Memory B cell (primary cell): Measurements from ENCODE around the gene SPOUT1.
"Not testable (repeated sequence)": the region's sequence is repeated elsewhere in the genome, so short reads cannot be mapped to it uniquely, and the experiment has no call there.

Experiments used
- ATAC-seq: fragments of 150-1000 bp; cut with Tn5 transposase; 2 replicates; pipeline ENCODE4 v1.10.0; 2021; ENCODE audit warnings: low read depth, mild to moderate bottlenecking, moderate library complexity
- DNase-seq, 2 donors: peaks; one replicate each; pipeline ENCODE4 v3.0.0; 2022; ENCODE audit warnings: low spot score in 2 of 2
- H3K27ac Mint-ChIP-seq: one replicate; pipeline ENCODE4 v1.8.0; 2022; ENCODE audit warnings: mild to moderate bottlenecking, moderate library complexity, mixed read lengths
- H3K27me3 Mint-ChIP-seq: one replicate; pipeline ENCODE4 v1.8.0; 2022; ENCODE audit warnings: mixed read lengths
- H3K36me3 Mint-ChIP-seq: one replicate; pipeline ENCODE4 v1.8.0; 2022; ENCODE audit warnings: mild to moderate bottlenecking, mixed read lengths
- H3K4me1 Mint-ChIP-seq: one replicate; pipeline ENCODE4 v1.8.0; 2022; ENCODE audit warnings: mixed read lengths
- H3K4me3 Mint-ChIP-seq: one replicate; pipeline ENCODE4 v1.8.0; 2022; ENCODE audit warnings: mild to moderate bottlenecking, moderate library complexity, mixed read lengths
- H3K9me3 Mint-ChIP-seq: one replicate; pipeline ENCODE4 v1.8.0; 2022; ENCODE audit warnings: mixed read lengths

The SPOUT1 gene

DNA sequence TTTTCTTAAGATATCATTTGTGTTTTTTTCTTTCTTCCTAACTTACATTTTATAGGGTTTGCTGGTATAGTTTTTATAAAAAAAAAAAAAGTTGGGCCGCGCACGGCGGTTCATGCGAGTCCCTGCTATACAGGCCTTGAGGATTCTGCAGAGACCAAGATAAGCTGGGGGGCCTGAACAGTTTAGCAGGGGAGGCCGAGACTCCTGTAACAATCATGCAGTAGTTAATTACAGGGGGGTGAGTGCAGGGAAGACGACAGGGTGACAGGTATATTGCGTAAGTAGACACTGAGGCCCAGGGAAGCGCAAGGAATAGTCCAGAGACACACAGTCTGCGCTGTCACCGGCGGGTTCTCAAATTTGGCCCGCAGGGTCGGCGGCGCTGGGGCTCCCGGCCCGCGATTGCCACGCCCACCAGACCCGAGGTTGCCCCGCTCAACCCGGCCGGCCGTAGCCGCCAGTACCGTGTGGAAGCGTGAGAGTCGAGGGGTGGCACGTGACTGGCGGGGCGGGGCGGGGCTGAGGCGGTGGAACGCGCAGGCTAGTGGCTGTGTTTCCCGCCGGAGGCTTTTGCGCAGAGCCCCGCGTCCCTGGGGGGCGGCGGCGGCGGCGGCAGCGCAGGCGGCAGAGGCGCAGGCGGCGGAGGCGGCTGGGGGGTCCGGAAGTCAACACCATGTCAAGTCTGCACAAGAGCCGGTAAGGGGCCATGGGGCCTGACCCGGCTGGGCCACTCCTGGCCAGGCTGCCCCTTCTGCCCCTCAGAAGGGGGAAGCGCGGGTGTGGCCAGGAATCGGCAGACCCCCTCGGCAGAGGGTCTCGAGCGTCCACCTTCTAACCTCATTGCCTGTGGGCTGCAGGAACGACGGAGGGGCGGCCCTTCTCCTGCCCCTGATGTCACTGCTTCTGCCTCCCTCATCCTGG lies 42.7 kb downstream of the SPOUT1 start, which contains the start of gene TBC1D13:
Gene TBC1D13, plus strand, starts transcription at position 573 of the 921 bp plus-strand sequence. Its CDS starts 101 bp downstream, at position 674.
- Mint-ChIP-seq H3K4me3 (peak within 1 kb of the TSS; percentile 100), H3K27ac (peak within 1 kb of the TSS; percentile 96), H3K9me3 (no peaks in the 10 kb centered on the region), H3K27me3 (no peaks in the 10 kb centered on the region), H3K4me1 (peaks cover 12% of the 10 kb centered on the region), H3K36me3 (peaks cover 6% of the 10 kb centered on the region)
- DNase-seq (peak; percentile 95 to 96), ATAC-seq (peak; percentile 93)

DNA sequence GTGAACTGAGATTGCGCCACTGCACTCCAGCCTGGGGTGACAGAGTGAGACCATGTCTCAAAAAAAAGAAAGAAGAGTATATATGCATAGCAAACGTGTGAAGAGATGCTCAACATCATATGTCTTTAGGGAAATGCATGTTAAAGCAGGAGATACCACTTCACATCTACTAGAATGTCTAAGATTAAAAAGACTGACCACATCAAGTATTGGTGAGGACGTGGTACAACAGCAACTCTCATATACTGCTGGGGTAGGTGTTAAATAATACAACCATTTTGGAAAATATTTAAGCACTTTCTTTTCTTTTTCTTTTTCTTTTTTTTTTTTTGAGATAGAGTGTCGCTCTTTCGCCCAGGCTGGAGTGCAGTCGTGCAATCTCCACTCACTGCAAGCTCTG lies 44.2 kb downstream of the SPOUT1 start:
- no peak for DNase-seq
- H3K9me3 Mint-ChIP-seq, result peaks cover 2% of the 10 kb centered on the region
- no peak overlapping the region for H3K4me3 Mint-ChIP-seq
- H3K4me1 Mint-ChIP-seq, result peaks cover 15% of the 10 kb centered on the region
- no peaks in the 10 kb centered on the region for H3K27me3 Mint-ChIP-seq
- no peak for ATAC-seq
- no peaks in the 10 kb centered on the region for H3K36me3 Mint-ChIP-seq
- no peak overlapping the region for H3K27ac Mint-ChIP-seq

DNA sequence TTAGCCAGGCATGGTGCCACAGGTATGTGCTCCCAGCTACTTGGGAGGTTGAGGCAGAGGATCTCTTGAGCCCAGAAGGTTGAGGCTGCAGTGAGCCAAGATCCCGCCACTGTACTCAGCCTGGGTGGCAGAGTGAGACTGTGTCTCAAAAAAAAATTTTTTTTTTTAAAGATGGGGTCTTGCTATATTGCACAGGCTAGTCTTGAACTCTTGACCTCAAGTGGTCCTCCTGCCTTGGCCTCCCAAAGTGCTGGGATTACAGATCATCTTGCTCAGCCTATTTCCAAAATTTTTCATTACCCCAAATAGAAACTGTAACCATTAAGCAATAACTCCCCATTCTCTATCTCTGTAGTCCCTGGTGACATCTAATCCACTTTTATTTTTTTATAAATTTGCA lies 46.9 kb downstream of the SPOUT1 start:
- no peak for DNase-seq
- Mint-ChIP-seq H3K27me3 (no peaks in the 10 kb centered on the region), H3K4me1 (peaks cover 10% of the 10 kb centered on the region), H3K36me3 (no peaks in the 10 kb centered on the region), H3K27ac (no peak overlapping the region), H3K9me3 (peaks cover 2% of the 10 kb centered on the region), H3K4me3 (no peak overlapping the region)
- ATAC-seq, result no peak

DNA sequence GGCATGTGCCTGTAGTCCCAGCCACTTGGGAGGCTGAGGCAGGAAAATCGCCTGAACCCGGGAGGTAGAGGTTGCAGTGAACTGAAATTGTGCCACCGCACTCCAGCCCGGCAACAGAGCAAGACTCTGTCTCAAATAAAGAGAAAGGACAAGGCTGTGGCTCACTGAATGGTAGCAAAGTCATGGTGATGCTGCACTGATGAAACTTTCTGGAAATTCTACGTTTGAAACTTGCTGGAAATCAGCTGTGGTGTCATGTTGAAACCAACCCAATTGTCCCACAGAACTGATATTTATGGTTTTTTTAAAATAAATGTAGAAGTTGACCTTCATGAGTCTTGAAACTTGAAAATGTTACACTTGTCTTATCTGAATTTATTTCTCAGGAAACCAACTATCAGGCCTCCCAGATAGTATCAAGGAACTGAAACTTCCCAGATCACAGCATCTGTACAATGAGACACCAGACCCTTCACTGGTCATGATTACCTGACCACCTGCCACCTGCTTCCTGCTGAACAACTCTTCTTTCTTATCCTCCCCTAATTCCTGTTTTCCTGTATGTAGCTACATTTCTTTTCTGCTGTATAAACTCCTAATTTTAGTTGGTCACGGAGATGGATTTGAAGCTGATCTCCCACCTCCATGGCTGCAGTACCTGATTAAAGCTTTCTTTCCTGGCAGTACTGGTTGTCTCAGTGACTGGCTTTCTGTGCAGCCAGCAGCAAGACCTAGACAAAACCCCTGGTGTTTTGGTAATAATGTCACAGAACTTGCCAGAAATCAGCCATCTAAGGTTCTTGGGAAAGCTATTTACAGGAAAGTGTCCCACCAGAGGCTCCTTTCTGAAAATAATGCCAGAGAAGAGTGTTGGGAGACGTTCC lies 48.2 kb downstream of the SPOUT1 start:
- H3K4me3 Mint-ChIP-seq, result no peak overlapping the region
- H3K27ac Mint-ChIP-seq, result no peak overlapping the region
- peak; percentile 29 for ATAC-seq

DNA sequence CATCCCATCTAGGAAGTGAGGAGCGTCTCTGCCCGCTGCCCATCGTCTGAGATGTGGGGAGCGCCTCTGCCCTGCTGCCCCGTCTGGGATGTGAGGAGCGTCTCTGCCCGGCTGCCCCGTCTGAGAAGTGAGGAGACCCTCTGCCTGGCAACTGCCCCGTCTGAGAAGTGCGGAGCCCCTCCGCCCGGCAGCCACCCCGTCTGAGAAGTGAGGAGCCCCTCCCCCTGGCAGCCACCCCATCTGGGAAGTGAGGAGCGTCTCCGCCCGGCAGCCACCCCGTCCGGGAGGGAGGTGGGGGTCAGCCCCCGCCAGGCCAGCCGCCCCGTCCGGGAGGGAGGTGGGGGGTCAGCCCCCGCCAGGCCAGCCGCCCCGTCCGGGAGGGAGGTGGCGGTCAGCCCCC lies 49.5 kb downstream of the SPOUT1 start:
- not testable (repeated sequence) for H3K4me1 Mint-ChIP-seq, H3K4me3 Mint-ChIP-seq, ATAC-seq, H3K36me3 Mint-ChIP-seq, H3K9me3 Mint-ChIP-seq, DNase-seq, H3K27ac Mint-ChIP-seq, H3K27me3 Mint-ChIP-seq

More for the DNA sequence above, 48.2 kb downstream of the SPOUT1 start:
- peaks cover 7% of the 10 kb centered on the region for H3K4me1 Mint-ChIP-seq
- peaks cover 2% of the 10 kb centered on the region for H3K9me3 Mint-ChIP-seq
- H3K36me3 Mint-ChIP-seq, result no peaks in the 10 kb centered on the region
- no peak for DNase-seq
- H3K27me3 Mint-ChIP-seq, result no peaks in the 10 kb centered on the region

DNA sequence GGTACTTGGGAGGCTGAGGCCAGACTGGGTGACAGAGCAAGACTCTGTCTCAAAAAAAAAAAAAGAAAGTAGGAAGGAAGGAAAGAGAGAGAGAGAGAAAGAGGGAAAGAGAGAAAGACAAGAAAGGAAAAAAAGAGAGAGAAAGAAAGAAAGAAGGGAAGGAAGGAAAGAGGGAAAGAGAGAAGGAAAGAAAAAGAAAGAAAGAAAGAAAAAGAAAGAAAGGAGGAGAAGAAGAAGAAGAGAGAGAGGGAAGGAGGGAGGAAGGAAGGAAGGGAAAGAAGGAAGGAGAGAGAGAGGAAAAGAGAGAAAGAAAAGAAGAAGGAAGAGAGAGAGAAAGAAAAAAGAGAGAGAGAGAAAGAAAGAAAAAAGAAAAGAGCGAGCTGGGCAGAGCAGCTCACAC lies 54.8 kb downstream of the SPOUT1 start:
- H3K4me3 Mint-ChIP-seq, result no peak overlapping the region
- no peaks in the 10 kb centered on the region for H3K27me3 Mint-ChIP-seq
- peaks cover 4% of the 10 kb centered on the region for H3K9me3 Mint-ChIP-seq
- no peak overlapping the region for H3K27ac Mint-ChIP-seq
- ATAC-seq, result no peak
- DNase-seq, result no peak
- H3K36me3 Mint-ChIP-seq, result peaks cover 9% of the 10 kb centered on the region
- peaks cover 16% of the 10 kb centered on the region for H3K4me1 Mint-ChIP-seq

DNA sequence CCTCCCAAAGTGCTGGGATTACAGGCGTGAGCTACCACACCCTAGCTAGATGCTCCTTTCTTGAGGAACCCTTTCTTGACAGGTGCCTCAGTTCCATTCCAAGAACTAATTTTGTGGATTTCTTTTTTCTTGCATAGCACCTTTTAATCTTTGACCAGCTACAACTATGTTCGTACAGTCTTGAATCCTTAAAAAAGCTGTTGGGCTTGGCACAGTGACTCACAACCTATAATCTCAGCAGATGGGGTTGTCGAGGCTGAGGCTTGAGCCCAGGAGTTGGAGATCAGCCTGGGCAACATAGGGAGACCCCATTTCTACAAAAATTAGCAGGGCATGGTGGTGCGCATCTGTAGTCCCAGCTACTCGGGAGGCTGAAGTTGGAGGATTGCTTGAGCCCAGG lies 56.5 kb downstream of the SPOUT1 start:
- Mint-ChIP-seq H3K4me3 (peak overlapping the region; percentile 51), H3K9me3 (peaks cover 4% of the 10 kb centered on the region), H3K27me3 (no peaks in the 10 kb centered on the region), H3K27ac (no peak overlapping the region), H3K4me1 (peaks cover 24% of the 10 kb centered on the region), H3K36me3 (peaks cover 9% of the 10 kb centered on the region)
- no peak for ATAC-seq
- DNase-seq, result no peak

DNA sequence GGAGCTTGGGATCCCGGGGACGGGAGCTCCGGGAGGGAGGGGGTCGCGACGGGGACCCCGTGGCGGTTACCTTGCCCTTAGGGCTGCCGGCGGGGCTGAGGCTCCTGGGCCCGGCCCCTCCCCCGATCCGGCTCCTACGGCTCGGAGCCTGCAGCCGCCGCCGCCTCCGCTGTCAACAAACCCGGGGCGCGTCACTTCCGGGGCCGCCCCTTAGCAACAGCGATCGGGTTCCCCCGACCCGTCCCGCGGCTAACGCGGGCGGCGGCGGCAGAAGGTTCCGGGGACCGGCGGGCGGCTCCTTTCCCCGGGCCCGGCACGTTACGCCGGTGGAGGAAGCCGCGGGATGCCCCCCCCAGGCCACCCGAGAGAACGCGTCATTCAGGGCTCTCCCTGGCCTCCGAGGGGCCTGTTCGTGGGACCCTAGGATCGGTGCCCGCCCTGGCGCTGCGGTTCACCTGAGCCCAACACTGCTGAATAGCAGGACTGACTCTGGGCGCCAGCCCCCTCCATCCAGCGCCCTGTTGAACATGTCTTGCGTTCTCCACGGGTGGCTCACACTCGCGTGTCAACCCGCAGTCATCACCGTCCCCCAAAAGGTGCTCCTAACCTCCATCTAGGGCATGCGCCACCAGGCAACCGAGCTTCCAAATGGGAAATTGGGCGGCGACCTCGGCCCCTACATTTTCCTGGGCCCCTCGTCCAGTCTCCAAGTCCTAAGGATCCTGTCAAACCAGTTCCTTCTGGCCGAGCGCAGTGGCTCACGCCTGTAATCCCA lies 57.7 kb downstream of the SPOUT1 start, which contains the start of gene ZER1:
Gene ZER1, minus strand, starts transcription at position 183 of the 775 bp plus-strand sequence. CDS start 16,362 bp downstream, outside the sequence.
- Mint-ChIP-seq H3K27me3 (no peaks in the 10 kb centered on the region), H3K36me3 (peaks cover 13% of the 10 kb centered on the region), H3K27ac (peak within 1 kb of the TSS; percentile 97), H3K4me3 (peak within 1 kb of the TSS; percentile 96), H3K9me3 (peaks cover 4% of the 10 kb centered on the region), H3K4me1 (peaks cover 30% of the 10 kb centered on the region)
- DNase-seq (peak; percentile 92 to 98), ATAC-seq (peak; percentile 92)

DNA sequence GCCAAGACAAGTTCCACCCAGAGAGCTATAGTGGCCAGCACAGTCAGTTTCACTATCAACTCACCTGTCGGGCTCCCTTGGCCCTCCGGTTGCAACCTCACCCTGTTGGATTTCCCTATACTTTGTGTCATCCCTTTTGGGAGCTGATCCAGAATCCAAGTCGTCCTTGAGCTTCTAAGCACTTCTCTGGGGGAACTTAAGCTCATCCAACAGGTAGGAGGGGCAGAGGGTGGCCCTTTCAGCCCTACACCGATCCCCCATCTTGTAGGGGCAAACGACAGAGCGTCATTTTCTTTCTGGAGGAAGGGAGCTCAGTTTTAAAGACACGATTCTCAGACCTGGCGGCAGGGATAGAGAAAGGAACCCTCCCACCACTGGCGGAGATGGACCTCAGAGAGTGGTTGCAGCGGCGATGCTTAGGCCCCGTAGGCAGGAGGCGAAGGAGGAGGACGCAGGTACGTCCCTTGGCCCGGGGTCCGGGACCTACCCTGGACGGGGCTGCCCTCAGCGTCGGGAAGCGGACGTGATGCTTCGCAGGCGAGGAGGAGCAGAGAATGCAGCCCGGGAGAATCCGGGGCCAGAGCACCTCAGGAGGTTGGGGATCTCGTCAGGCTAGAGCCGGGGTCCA lies 58.4 kb downstream of the SPOUT1 start:
- no peaks in the 10 kb centered on the region for H3K27me3 Mint-ChIP-seq
- peak; percentile 12 for ATAC-seq
- H3K9me3 Mint-ChIP-seq, result peaks cover 4% of the 10 kb centered on the region
- peaks cover 30% of the 10 kb centered on the region for H3K4me1 Mint-ChIP-seq
- H3K4me3 Mint-ChIP-seq, result peak overlapping the region; percentile 96
- peak in 1 of 2 donors; percentile 16 for DNase-seq
- peak overlapping the region; percentile 97 for H3K27ac Mint-ChIP-seq
- peaks cover 13% of the 10 kb centered on the region for H3K36me3 Mint-ChIP-seq

DNA sequence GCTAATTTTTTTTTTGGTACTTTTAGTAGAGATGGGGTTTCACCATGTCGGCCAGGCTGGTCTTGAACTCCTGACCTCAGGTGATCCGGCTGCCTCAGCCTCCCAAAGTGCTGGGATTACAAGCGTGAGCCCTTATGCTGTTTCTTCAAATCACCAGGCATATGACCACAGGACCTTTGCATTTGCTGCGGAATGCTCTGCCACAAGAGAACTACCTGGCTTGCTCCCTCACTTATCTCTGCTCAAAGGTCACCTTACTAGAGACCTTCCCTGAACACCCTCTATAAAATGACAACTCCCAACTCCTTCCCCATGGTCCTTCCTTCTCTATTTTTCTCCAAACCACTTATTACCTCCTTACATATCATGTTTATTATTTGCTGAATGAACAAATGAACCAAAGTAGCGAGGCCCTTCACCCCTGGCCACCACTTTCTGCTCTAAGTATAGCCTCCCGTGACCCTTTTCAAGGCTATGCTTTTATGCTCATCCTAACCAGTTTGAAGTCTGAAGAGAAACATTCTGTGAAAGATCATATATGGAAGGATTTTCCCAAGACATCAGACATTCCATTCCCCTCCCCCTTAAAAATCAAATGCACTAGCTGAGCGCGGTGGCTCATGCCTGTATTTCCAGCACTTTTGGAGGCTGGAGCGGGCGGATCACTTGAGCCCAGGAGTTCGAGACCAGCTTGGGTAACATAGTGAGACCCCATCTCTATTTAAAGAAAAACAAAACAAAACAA lies 59.1 kb downstream of the SPOUT1 start:
- H3K4me3 Mint-ChIP-seq, result peak overlapping the region; percentile 96
- DNase-seq (no peak), ATAC-seq (no peak)
- H3K27me3 Mint-ChIP-seq, result no peaks in the 10 kb centered on the region
- peaks cover 4% of the 10 kb centered on the region for H3K9me3 Mint-ChIP-seq
- H3K36me3 Mint-ChIP-seq, result peaks cover 13% of the 10 kb centered on the region
- H3K4me1 Mint-ChIP-seq, result peaks cover 30% of the 10 kb centered on the region
- peak overlapping the region; percentile 97 for H3K27ac Mint-ChIP-seq
